ENCODE results near the gene ABCB8. TPM values are rescaled to one million over a fixed set of nuclear protein-coding genes. Genes with fewer than 3 reads are reported as not detected.

The ABCB8 gene
- total and polyA plus RNA-seq, 2 donors (not counting 1 experiment from before 2014, with no cell fraction given): 41.4 to 69.7 TPM

DNA sequence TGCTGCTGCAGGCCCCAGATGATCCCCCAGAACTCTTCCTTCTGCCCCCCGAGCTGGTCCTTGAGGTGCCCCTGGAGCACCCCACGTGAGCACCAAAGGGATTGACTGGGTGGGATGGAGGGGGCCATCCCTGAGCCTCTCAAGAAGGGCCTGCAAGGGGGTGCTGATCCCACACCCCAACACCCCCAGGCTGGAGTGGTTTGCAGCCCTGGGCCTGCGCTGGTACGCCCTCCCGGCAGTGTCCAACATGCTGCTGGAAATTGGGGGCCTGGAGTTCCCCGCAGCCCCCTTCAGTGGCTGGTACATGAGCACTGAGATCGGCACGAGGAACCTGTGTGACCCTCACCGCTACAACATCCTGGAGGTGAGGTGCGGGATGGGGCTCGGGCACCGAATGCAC is 29.2 kb upstream of the ABCB8 start:
- no peak for ATAC-seq (ENCODE audit: low read depth)
- Histone ChIP-seq H3K79me2 (ENCODE audit: control insufficient read depth, insufficient read depth, low read length) (no peaks in the 10 kb centered on the region), H3K27me3 (replicated peaks in 1 of 4; ENCODE audit: control extremely low read depth in 1 of 4, control insufficient read depth in 3 of 4, insufficient read depth in 4 of 4, low read length in 3 of 4) (peaks cover 0 to 35% (median 4%) of the 10 kb centered on the region in 4 experiments), H3K4me2 (replicated peaks; ENCODE audit: low read depth, low read length, poor library complexity, severe bottlenecking) (no peak overlapping the region), H3K36me3 (replicated peaks in 1 of 2; ENCODE audit: control extremely low read depth in 1 of 2, control insufficient read depth in 1 of 2, extremely low read depth in 1 of 2, insufficient read depth in 2 of 2, low read length in 1 of 2) (no peaks in the 10 kb centered on the region), H3K4me3 (ENCODE audit: control extremely low read depth in 1 of 5, extremely low read depth in 1 of 5, insufficient read depth in 1 of 5, low read depth in 2 of 5, low read length in 4 of 5) (no peak overlapping the region), H2AFZ (ENCODE audit: insufficient read depth, low read depth, low read length, poor library complexity, severe bottlenecking) (no peak overlapping the region), H3K9ac (ENCODE audit: low read length) (no peak overlapping the region), H3K9me3 (ENCODE audit: control extremely low read depth in 1 of 3, control insufficient read depth in 2 of 3, insufficient read depth in 1 of 3, low read length in 2 of 3) (peaks cover 0 to 16% (median 0%) of the 10 kb centered on the region in 3 donors), H3K27ac (ENCODE audit: low read length in 2 of 2) (no peak overlapping the region), H3K4me1 (ENCODE audit: control insufficient read depth in 2 of 2, insufficient read depth in 2 of 2, low read length in 2 of 2) (peaks cover 0 to 14% of the 10 kb centered on the region in 2 donors), H4K20me1 (ENCODE audit: control insufficient read depth, insufficient read depth, low read length, poor library complexity, severe bottlenecking) (no peaks in the 10 kb centered on the region)
- CTCF ChIA-PET: no interaction called here
- POLR2A ChIA-PET: no interaction called here
- peaks cover 11% of the 10 kb centered on the region for H3K27me3 Mint-ChIP-seq
- no peak overlapping the region for H3K27ac Mint-ChIP-seq
- no peak for TF ChIP-seq EZH2 (IDR thresholded peaks at IDR 0.05; ENCODE audit: borderline replicate concordance, insufficient read depth, low read depth, low read length, poor library complexity, severe bottlenecking)
- TF ChIP-seq, protein P1, sequence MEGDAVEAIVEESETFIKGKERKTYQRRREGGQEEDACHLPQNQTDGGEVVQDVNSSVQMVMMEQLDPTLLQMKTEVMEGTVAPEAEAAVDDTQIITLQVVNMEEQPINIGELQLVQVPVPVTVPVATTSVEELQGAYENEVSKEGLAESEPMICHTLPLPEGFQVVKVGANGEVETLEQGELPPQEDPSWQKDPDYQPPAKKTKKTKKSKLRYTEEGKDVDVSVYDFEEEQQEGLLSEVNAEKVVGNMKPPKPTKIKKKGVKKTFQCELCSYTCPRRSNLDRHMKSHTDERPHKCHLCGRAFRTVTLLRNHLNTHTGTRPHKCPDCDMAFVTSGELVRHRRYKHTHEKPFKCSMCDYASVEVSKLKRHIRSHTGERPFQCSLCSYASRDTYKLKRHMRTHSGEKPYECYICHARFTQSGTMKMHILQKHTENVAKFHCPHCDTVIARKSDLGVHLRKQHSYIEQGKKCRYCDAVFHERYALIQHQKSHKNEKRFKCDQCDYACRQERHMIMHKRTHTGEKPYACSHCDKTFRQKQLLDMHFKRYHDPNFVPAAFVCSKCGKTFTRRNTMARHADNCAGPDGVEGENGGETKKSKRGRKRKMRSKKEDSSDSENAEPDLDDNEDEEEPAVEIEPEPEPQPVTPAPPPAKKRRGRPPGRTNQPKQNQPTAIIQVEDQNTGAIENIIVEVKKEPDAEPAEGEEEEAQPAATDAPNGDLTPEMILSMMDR (IDR thresholded peaks at IDR 0.05): no peak
- H3K4me1 Mint-ChIP-seq: peaks cover 3% of the 10 kb centered on the region
- intact Hi-C loops (cut with micrococcal nuclease): no loop called here
- WGBS (ENCODE audit: insufficient coverage): 88% methylated on average over 10 of the region's 12 CpGs
- H3K4me3 Mint-ChIP-seq: no peak overlapping the region
- no peak for DNase-seq
- H3K9me3 Mint-ChIP-seq (ENCODE audit: insufficient read depth): no peaks in the 10 kb centered on the region

DNA sequence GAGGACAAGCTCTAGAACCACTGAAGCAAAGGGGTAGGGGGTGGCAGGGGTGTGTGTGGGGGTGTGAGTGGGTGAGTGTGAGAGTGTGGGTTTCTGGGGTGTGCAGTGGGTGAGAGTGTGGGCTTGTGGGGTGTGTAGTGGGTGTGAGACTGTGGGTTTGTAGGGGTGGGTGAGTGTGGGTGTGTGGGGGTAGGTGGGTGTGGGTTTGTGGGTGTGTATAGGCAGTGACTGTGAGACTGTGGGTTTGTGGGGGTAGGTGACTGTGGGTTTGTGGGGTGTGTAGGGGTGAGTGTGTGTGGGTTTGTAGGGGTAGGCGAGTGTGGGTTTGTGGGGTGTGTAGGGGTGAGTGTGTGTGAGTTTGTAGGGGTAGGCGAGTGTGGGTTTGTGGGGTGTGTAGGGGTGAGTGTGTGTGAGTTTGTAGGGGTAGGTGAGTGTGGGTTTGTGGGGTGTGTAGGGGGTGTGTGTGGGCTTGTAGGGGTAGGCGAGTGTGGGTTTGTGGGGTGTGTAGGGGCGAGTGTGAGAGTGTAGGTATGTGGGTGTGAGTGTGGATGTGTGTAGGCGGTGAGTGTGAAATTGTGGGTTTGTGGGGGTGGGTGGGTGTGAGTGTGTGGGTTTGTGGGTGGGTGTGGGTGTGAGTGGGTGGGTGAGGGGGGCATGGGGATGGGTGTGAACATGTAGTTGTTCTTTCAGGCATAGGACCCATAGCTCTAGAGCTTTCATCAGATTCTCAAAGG is 28.6 kb upstream of the ABCB8 start:
- Mint-ChIP-seq H3K9me3 (ENCODE audit: insufficient read depth) (no peaks in the 10 kb centered on the region), H3K4me3 (no peak overlapping the region), H3K4me1 (no peaks in the 10 kb centered on the region), H3K27ac (no peak overlapping the region), H3K27me3 (peaks cover 14% of the 10 kb centered on the region)
- H3K79me2 ChIP-seq (ENCODE audit: control insufficient read depth, insufficient read depth, low read length): no peaks in the 10 kb centered on the region
- H4K20me1 ChIP-seq (ENCODE audit: control insufficient read depth, insufficient read depth, low read length, poor library complexity, severe bottlenecking): no peaks in the 10 kb centered on the region
- H3K9ac ChIP-seq (ENCODE audit: low read length): no peak overlapping the region
- no peak overlapping the region for H3K4me2 ChIP-seq (replicated peaks; ENCODE audit: low read depth, low read length, poor library complexity, severe bottlenecking)
- ATAC-seq (ENCODE audit: low read depth): no peak
- no peak overlapping the region for H3K4me3 ChIP-seq (ENCODE audit: control extremely low read depth in 1 of 5, extremely low read depth in 1 of 5, insufficient read depth in 1 of 5, low read depth in 2 of 5, low read length in 4 of 5)
- H2AFZ ChIP-seq (ENCODE audit: insufficient read depth, low read depth, low read length, poor library complexity, severe bottlenecking): no peak overlapping the region
- H3K9me3 ChIP-seq (ENCODE audit: control extremely low read depth in 1 of 3, control insufficient read depth in 2 of 3, insufficient read depth in 1 of 3, low read length in 2 of 3): peaks cover 0 to 16% (median 0%) of the 10 kb centered on the region in 3 donors
- intact Hi-C loops (cut with micrococcal nuclease): no loop called here
- WGBS (ENCODE audit: insufficient coverage): 79% methylated on average over 5 of the region's 5 CpGs
- H3K27ac ChIP-seq (ENCODE audit: low read length in 2 of 2): no peak overlapping the region
- no peaks in the 10 kb centered on the region for H3K36me3 ChIP-seq (replicated peaks in 1 of 2; ENCODE audit: control extremely low read depth in 1 of 2, control insufficient read depth in 1 of 2, extremely low read depth in 1 of 2, insufficient read depth in 2 of 2, low read length in 1 of 2)
- H3K27me3 ChIP-seq (replicated peaks in 1 of 4; ENCODE audit: control extremely low read depth in 1 of 4, control insufficient read depth in 3 of 4, insufficient read depth in 4 of 4, low read length in 3 of 4): peaks cover 0 to 30% (median 4%) of the 10 kb centered on the region in 4 experiments
- POLR2A ChIA-PET: no interaction called here
- DNase-seq: no peak
- TF ChIP-seq EZH2 (IDR thresholded peaks at IDR 0.05; ENCODE audit: borderline replicate concordance, insufficient read depth, low read depth, low read length, poor library complexity, severe bottlenecking): no peak
- TF ChIP-seq, protein P1 (IDR thresholded peaks at IDR 0.05): no peak
- H3K4me1 ChIP-seq (ENCODE audit: control insufficient read depth in 2 of 2, insufficient read depth in 2 of 2, low read length in 2 of 2): peaks cover 0 to 9% of the 10 kb centered on the region in 2 donors
- CTCF ChIA-PET: no interaction called here
